Kidney glomerular epithelial cell (primary cell): ENCODE measurements around the gene CAMP.

ENCODE experiments used
- DNase-seq: peaks from one replicate; lab custom pipeline; 2025; lab: John Stamatoyannopoulos, UW

The CAMP gene

GRCh38 chr3:48215019-48215418 lies 8.3 kb upstream of the CAMP start:
- no peak for DNase-seq

GRCh38 chr3:48215466-48215865 lies 7.8 kb upstream of the CAMP start:
- DNase-seq = no peak

GRCh38 chr3:48215876-48216275 lies 7.4 kb upstream of the CAMP start:
- no peak for DNase-seq

- DNase-seq = no peak
These were observed 5.8 kb upstream of the CAMP start for GRCh38 chr3:48217449-48217848.

- DNase-seq = no peak
These were observed 4.8 kb upstream of the CAMP start for GRCh38 chr3:48218537-48218936.

GRCh38 chr3:48219543-48219942 lies 3.8 kb upstream of the CAMP start:
- DNase-seq = no peak

- no peak for DNase-seq
These were observed 2.5 kb upstream of the CAMP start for GRCh38 chr3:48220746-48221145.

- no peak for DNase-seq
These were observed 2.3 kb downstream of the CAMP start for GRCh38 chr3:48225587-48225986.

GRCh38 chr3:48226939-48227338 lies 3.6 kb downstream of the CAMP start:
- DNase-seq = no peak

- no peak for DNase-seq
These were observed 8.9 kb downstream of the CAMP start for GRCh38 chr3:48232232-48232631.

GRCh38 chr3:48232734-48233133 lies 9.4 kb downstream of the CAMP start:
- peak; percentile 55 for DNase-seq

GRCh38 chr3:48233542-48233941 lies 10.2 kb downstream of the CAMP start:
- DNase-seq = no peak

GRCh38 chr3:48236531-48236930 lies 13.2 kb downstream of the CAMP start:
- no peak for DNase-seq

- no peak for DNase-seq
These were observed 15.3 kb downstream of the CAMP start for GRCh38 chr3:48238531-48239085.

- no peak for DNase-seq
These were observed 17.0 kb downstream of the CAMP start for GRCh38 chr3:48240000-48240963.

GRCh38 chr3:48241796-48242455 lies 18.6 kb downstream of the CAMP start:
- DNase-seq = no peak

GRCh38 chr3:48243886-48244285 lies 20.6 kb downstream of the CAMP start:
- DNase-seq = no peak

- no peak for DNase-seq
These were observed 21.2 kb downstream of the CAMP start for GRCh38 chr3:48244461-48244860.

GRCh38 chr3:48245136-48245535 lies 21.8 kb downstream of the CAMP start:
- DNase-seq = no peak

GRCh38 chr3:48247401-48247811 lies 24.1 kb downstream of the CAMP start:
- peak; percentile 12 for DNase-seq

- no peak for DNase-seq
These were observed 25.0 kb downstream of the CAMP start for GRCh38 chr3:48248095-48248850.

GRCh38 chr3:48256557-48256956 lies 33.3 kb downstream of the CAMP start:
- no peak for DNase-seq
